ENCODE results near the gene CARMIL1.

Gene CARMIL1

GRCh38 chr6:25586927-25587326, 307.8 kb downstream of the CARMIL1 start:
- DNase-seq (ENCODE audit: insufficient read length, low spot score): no peak
- no peak for FAIRE-seq

DNA sequence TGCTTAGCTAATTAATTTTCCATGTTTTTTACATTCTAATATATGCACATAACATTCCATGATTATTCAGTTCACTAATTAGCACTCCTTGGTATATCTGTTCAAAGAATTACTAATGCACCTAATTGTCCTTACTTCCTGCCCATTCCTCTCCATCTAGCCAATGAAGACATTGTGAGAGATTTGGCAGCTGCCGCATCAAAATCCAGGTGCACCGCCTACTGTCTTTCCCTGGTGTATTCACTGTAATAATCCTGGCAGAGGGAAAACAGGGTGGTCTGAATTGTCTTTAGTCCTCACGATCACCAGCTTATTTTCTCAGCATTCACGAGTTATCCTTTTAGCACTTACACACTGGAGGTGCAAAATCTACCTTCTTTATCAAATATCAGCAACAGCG, 311.8 kb downstream of the CARMIL1 start:
- FAIRE-seq (no peak), DNase-seq (ENCODE audit: insufficient read length, low spot score) (no peak)

- FAIRE-seq: no peak
- no peak for DNase-seq (ENCODE audit: insufficient read length, low spot score)
Measured at GRCh38 chr6:25596928-25597818, 318.0 kb downstream of the CARMIL1 start.

DNA sequence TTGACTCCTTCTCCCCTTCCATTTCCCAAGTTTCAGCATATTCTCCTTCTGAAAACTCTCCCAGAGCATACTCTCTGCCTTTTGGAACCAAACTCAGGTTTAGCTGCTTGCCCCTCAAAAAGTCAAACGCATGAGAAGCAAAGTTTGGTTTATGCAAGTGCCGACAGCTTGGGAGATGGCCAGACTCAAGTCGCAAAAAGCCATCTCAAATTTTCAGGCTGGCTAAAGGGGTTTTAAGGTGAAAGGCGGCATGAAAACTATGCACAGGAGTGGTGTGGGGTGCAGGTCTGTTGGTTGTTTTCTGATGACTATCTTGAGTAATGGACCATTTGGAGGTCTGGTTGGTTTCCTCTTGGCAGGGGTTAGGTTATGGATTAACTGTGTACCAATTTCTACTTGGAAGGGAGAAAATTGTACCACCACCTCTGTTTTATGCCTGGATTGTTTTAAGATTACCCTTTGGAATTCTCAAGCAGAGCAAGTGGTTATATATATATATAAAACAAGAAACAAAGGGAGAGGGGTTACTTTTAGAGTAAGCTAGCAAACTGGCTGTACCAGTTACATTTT, 320.4 kb downstream of the CARMIL1 start:
- no peak for FAIRE-seq
- DNase-seq (ENCODE audit: insufficient read length, low spot score): no peak

DNA sequence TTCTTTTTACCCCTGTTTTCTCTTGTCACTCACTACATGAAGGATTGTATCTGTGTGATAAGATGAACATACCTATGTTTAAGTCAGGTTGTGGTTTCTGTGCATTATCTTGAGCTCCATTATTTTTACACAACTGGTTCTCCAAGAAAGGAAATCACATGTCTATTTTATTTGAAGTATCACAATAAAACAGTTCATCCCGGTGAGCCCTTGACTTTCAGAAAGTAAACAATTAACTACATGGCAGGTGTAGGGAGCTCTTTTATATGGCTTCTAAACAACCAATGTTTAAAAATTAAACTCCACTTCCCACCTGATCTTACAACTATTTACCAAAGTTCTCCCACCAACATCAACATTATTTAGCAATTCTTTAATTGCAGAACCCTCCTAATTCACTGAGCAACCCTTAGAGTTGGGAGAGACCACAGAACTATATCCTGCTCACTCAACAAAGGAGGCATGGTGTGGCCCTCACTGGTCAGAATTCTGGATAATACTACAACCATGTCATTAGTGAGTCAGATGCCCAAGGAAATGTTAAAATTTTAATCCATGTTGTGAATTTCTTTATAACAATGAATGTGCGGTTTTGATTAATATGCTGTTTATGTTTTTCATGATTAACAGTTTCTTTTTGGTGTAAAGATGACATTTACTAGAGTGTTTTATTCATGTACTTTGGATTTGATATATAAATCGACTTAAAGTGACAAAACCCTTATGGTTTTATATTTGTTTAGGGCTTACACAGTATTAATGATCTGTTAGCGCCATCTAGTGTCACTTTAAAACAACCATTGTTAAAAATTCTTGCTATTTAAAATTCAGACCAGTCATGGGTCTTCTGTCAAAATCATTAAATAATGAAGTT, 322.9 kb downstream of the CARMIL1 start:
- FAIRE-seq (no peak), DNase-seq (ENCODE audit: insufficient read length, low spot score) (peak; percentile 48)

DNA sequence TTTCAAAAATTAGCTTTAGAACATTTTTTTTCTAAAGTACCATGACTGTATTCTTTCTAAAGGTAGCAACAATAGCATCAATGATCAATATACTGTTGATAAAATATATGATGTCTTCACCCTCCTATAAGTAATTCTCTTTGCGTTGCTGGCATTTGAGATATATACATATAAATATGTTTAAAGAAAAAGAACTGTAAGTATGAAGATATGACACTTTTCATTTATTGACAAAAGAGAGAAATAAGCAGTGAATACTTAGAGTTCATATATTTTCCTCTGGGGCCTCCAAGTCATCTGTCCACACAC, 323.5 kb downstream of the CARMIL1 start:
- DNase-seq (ENCODE audit: insufficient read length, low spot score): no peak

GRCh38 chr6:25603251-25603650, 324.1 kb downstream of the CARMIL1 start:
- no peak for DNase-seq (ENCODE audit: insufficient read length, low spot score)
- FAIRE-seq: no peak

More for the DNA sequence above, 323.5 kb downstream of the CARMIL1 start:
- FAIRE-seq: no peak

- DNase-seq (ENCODE audit: insufficient read length, low spot score) (no peak), FAIRE-seq (no peak)
Measured at GRCh38 chr6:25606151-25606550, 327.0 kb downstream of the CARMIL1 start.

- DNase-seq (ENCODE audit: insufficient read length, low spot score) (no peak), FAIRE-seq (no peak)
Measured at GRCh38 chr6:25608558-25609174, 329.5 kb downstream of the CARMIL1 start.

DNA sequence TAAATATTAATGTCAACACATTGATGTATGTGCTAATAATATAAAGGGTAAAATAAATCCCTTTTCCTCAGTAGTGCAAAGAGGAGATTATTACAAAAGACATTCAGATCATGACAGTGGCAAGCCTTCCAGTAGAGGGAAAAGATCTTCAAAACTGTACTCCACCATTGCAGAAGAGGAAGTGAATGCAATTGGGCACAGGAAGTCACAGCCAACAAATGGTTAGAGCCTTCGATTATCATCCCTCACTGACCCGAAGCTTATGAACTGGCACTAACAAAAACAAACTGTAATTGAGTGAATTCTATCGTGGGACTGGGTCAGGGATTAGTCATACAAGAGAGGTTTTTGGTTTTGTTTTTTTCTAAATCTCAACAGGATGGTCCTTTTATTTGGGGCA, 333.5 kb downstream of the CARMIL1 start:
- DNase-seq (ENCODE audit: insufficient read length, low spot score) (no peak), FAIRE-seq (no peak)

DNA sequence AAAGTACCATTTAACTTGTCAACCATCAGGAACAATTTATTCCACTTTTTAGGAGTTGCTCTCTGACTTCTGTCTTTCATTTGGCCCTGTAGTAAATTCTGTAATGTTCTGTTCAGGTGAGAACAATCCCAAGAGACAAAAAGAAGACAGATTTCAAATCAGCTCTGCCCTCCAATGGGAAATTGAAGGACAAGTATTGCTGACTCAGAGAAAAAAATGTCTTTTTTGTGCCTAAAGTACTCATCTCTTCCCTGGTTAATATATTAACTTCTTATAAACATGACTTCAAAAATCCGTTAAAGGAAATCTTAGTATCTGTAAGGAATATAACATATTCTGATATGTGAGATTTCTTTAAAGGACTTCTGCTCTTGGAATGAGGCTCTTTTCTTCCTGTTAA, 334.2 kb downstream of the CARMIL1 start:
- FAIRE-seq: no peak
- DNase-seq (ENCODE audit: insufficient read length, low spot score): no peak

DNA sequence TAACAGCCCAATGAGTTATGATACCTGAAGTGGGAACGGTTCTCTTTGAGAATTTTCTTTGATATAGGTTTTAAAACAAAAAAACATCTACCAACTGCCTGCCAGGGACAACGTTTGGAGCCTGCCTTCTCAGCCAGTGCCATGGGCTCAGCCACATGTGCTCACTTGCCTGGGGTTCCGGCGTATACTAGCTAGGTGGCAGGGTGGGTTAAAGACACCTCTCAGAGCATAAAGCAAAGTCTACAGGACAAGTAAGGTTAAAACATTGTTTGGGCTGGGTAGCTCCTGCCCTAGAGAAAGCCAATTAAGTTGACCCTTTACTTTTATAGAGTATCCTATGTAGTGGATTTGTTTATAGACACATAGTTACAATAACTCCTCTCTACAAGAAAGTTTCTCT, 334.9 kb downstream of the CARMIL1 start:
- FAIRE-seq (no peak), DNase-seq (ENCODE audit: insufficient read length, low spot score) (no peak)

- FAIRE-seq: no peak
- DNase-seq (ENCODE audit: insufficient read length, low spot score): no peak
Measured at GRCh38 chr6:25615471-25615870, 336.3 kb downstream of the CARMIL1 start.

DNA sequence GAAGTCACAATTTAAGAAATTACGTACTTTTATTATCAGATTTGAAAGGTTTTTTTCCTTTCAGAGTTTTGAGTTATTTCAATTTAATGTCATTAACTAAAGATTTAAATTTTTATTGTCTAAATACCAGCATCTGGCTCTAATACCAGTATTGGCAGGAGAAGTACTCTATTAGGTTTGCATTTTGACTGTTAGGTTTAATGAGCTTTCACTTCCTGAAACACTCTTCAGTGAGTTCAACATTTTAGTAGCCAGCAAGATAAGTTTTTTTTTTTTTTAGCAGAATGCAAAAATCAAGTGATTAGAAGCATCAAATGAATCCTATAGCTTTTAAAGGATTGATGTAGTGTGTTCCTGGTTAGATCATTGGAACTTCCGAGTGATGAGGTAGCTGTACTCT, 338.8 kb downstream of the CARMIL1 start:
- DNase-seq (ENCODE audit: insufficient read length, low spot score) (no peak), FAIRE-seq (no peak)

DNA sequence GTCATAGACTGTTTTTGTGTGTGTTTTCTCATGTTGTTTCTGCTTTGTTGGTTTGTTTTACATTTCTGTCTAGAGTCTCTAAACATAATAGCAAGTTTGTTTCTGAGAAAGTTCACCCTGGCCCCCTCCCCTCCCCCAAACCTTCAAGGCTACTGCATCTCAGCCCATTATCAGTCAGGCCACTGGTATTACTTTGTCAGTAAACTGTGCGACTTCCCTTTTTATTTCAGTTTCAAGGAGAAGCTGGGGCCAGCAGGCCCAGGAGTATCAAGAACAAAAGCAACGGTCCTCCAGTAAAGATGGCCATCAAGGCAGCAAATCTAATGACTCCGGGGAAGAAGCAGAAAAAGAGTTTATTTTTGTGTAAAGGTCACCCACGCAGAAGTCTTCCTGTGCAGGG, 340.0 kb downstream of the CARMIL1 start:
- FAIRE-seq (no peak), DNase-seq (ENCODE audit: insufficient read length, low spot score) (no peak)

DNA sequence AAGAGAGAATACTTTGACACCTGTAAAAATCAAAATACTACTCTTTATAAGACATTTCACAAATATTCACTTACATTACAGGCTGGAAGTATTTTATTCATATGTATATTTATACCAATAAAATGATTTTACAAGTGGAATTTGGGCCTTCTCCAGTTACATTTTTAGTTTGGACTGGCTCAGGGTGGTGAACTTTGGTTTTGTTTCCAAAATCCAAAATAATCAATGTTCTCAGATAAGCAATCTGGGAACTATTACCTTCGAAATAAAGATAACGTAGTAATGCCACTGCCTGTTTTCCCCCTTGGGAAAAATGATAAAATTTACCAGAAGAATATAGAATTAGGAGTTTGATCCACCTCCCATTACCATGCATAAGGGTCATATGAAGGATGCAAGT, 341.2 kb downstream of the CARMIL1 start:
- DNase-seq (ENCODE audit: insufficient read length, low spot score) (no peak), FAIRE-seq (no peak)

DNA sequence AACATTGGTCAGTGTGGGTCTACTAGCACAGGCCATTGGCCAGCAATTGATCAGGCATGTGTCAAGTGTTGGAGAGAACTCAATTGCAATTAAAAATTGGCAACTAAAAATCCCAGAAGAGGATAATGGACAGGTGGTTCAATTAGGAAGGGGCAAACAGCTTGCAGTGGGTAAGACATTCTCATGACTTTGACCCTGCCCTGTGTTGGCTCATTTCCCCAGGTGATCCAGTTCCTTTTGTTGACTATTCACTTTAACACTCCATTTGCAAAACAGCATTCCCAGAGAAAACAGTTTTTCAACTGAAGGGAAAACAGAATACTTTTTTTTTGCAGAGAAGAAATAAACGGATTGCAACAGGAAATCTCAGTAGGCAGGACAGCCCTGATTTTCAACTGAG, 343.9 kb downstream of the CARMIL1 start:
- FAIRE-seq (no peak), DNase-seq (ENCODE audit: insufficient read length, low spot score) (no peak)

- DNase-seq (ENCODE audit: insufficient read length, low spot score): no peak
- FAIRE-seq: no peak
Measured at GRCh38 chr6:25623879-25624278, 344.7 kb downstream of the CARMIL1 start.

- FAIRE-seq (no peak), DNase-seq (ENCODE audit: insufficient read length, low spot score) (no peak)
Measured at GRCh38 chr6:25627001-25627400, 347.8 kb downstream of the CARMIL1 start.

- no peak for FAIRE-seq
Measured at GRCh38 chr6:25628471-25629197, 349.5 kb downstream of the CARMIL1 start.

GRCh38 chr6:25629198-25629576, 350.0 kb downstream of the CARMIL1 start:
- DNase-seq (ENCODE audit: insufficient read length, low spot score) (no peak), FAIRE-seq (no peak)

More at GRCh38 chr6:25628471-25629197, 349.5 kb downstream of the CARMIL1 start:
- DNase-seq (ENCODE audit: insufficient read length, low spot score): no peak

Measured in HTR-8/SVneo (cell line).